GM23338 (cell line): ENCODE data around the gene MYH13. TPM values are rescaled to one million over a fixed set of nuclear protein-coding genes. Genes with fewer than 3 reads are reported as not detected.
A peak's percentile ranks its signal among the peaks of the same experiment; 100 is the strongest.

Experiments used
- ATAC-seq: fragments of 200-7000 bp; cut with Tn5 transposase; 3 replicates; pipeline ENCODE4 v1.9.1; 2020
- DNase-seq: peaks from one replicate; pipeline ENCODE4 v3.0.0-alpha.2; 2015; ENCODE audit warnings: low spot score
- H2AFZ ChIP-seq: fragments of 200-600 bp; sonication (generic); 2 replicates; pipeline ENCODE4 v1.8.0; 2016; ENCODE audit warnings: antibody characterized with exemption, mild to moderate bottlenecking, moderate library complexity
- H3F3A ChIP-seq: fragments of 200-600 bp; sonication (generic); replicated peaks from 2 replicates; pipeline ENCODE4 v1.8.0; 2017; ENCODE audit warnings: antibody characterized with exemption, mixed run types, low read depth
- H3K27ac ChIP-seq: fragments of 200-600 bp; sonication (generic); 2 replicates; pipeline ENCODE4 v1.6.1; 2016; ENCODE audit warnings: low read depth
- H3K27me3 ChIP-seq: fragments of 200-600 bp; sonication (generic); 2 replicates; pipeline ENCODE4 v1.8.0; 2016; ENCODE audit warnings: mild to moderate bottlenecking, mixed run types, moderate library complexity; ENCODE audit not compliant: insufficient read depth
- H3K36me3 ChIP-seq: fragments of 200-600 bp; sonication (generic); 2 replicates; pipeline ENCODE4 v1.8.0; 2016; ENCODE audit warnings: mild to moderate bottlenecking; ENCODE audit not compliant: insufficient read depth
- H3K4me1 ChIP-seq: fragments of 200-600 bp; sonication (generic); 2 replicates; pipeline ENCODE4 v1.8.0; 2016; ENCODE audit warnings: mild to moderate bottlenecking, moderate library complexity; ENCODE audit not compliant: insufficient read depth
- H3K4me2 ChIP-seq: fragments of 200-600 bp; sonication (generic); 2 replicates; pipeline ENCODE4 v1.7.1; 2017; ENCODE audit warnings: mixed run types
- H3K4me3 ChIP-seq: fragments of 200-600 bp; sonication (generic); 2 replicates; pipeline ENCODE4 v1.6.1; 2016; ENCODE audit warnings: mixed run types
- H3K79me2 ChIP-seq: fragments of 200-600 bp; sonication (generic); replicated peaks from 2 replicates; pipeline ENCODE4 v1.8.0; 2017; ENCODE audit warnings: mild to moderate bottlenecking; ENCODE audit not compliant: insufficient read depth
- H3K9me2 ChIP-seq: fragments of 200-600 bp; sonication (generic); 2 replicates; pipeline ENCODE4 v1.8.0; 2017; ENCODE audit not compliant: insufficient read depth
- H4K20me1 ChIP-seq: fragments of 200-600 bp; sonication (generic); replicated peaks from 2 replicates; pipeline ENCODE4 v1.8.0; 2017; ENCODE audit warnings: mild to moderate bottlenecking; ENCODE audit not compliant: insufficient read depth
- H3K27ac Mint-ChIP-seq: 2 replicates; pipeline ENCODE4 v1.8.0; 2020; ENCODE audit warnings: inconsistent platforms, mild to moderate bottlenecking, moderate library complexity, mixed read lengths
- H3K27me3 Mint-ChIP-seq: 3 replicates; pipeline ENCODE4 v1.8.0; 2022; ENCODE audit warnings: low read depth, mild to moderate bottlenecking, moderate library complexity, mixed read lengths, inconsistent platforms; ENCODE audit not compliant: insufficient read depth, poor library complexity
- H3K36me3 Mint-ChIP-seq: 3 replicates; pipeline ENCODE4 v1.8.0; 2021; ENCODE audit warnings: low read depth, mild to moderate bottlenecking, inconsistent platforms, moderate library complexity, mixed read lengths
- H3K4me1 Mint-ChIP-seq: 3 replicates; pipeline ENCODE4 v1.8.0; 2020; ENCODE audit warnings: mild to moderate bottlenecking, inconsistent platforms, mixed read lengths
- H3K4me3 Mint-ChIP-seq: 3 replicates; pipeline ENCODE4 v1.8.0; 2021; ENCODE audit warnings: moderate library complexity, mild to moderate bottlenecking, inconsistent platforms, mixed read lengths
- H3K9me3 Mint-ChIP-seq: 3 replicates; pipeline ENCODE4 v1.8.0; 2020; ENCODE audit warnings: moderate library complexity, mild to moderate bottlenecking, inconsistent platforms, mixed read lengths
- CREB1 ChIP-seq: fragments of 250-450 bp; sonication (Bioruptor Pico); IDR thresholded peaks from 2 replicates; pipeline ENCODE4 v1.5.0; 2020; ENCODE audit warnings: low read depth, mild to moderate bottlenecking, moderate library complexity
- CTCF ChIP-seq, 2 experiments: fragments of 200-600 bp in 1 of 2; sonication (generic) in 1 of 2; conservative IDR thresholded peaks; 2 replicates each; pipeline versions ENCODE4 v1.5.1 to v1.6.1; 2016 to 2017; ENCODE audit warnings: antibody characterized with exemption in 2 of 2, low read depth in 2 of 2, mild to moderate bottlenecking in 2 of 2, moderate library complexity in 1 of 2
- ETS1 ChIP-seq: IDR thresholded peaks from 2 replicates; pipeline ENCODE4 v1.6.1; 2016; ENCODE audit warnings: antibody characterized with exemption
- EZH2 ChIP-seq: fragments of 200-600 bp; sonication (generic); IDR thresholded peaks from one replicate; pipeline ENCODE4 v1.8.0; 2017; ENCODE audit warnings: antibody characterized with exemption, mild to moderate bottlenecking, low read depth; ENCODE audit not compliant: unreplicated experiment
- EZH2phosphoT487 ChIP-seq: fragments of 200-600 bp; sonication (generic); IDR thresholded peaks from one replicate; pipeline ENCODE4 v1.8.1; 2018; ENCODE audit warnings: antibody characterized with exemption; ENCODE audit not compliant: unreplicated experiment
- JUNB ChIP-seq: IDR thresholded peaks from one replicate; pipeline ENCODE4 v1.6.1; 2016; ENCODE audit warnings: antibody characterized with exemption; ENCODE audit not compliant: unreplicated experiment
- REST ChIP-seq: IDR thresholded peaks from one replicate; pipeline ENCODE4 v1.6.1; 2018; ENCODE audit warnings: antibody characterized with exemption; ENCODE audit not compliant: unreplicated experiment
- STAT1 ChIP-seq: IDR thresholded peaks from one replicate; pipeline ENCODE4 v1.6.1; 2016; ENCODE audit warnings: antibody characterized with exemption; ENCODE audit not compliant: unreplicated experiment
- ZNF331 ChIP-seq: fragments of 250-450 bp; sonication (Bioruptor Pico); IDR thresholded peaks from 2 replicates; pipeline ENCODE4 v1.5.0; 2020; ENCODE audit warnings: low read depth, mild to moderate bottlenecking, moderate library complexity
- ZNF462 ChIP-seq: fragments of 250-450 bp; sonication (Bioruptor Pico); IDR thresholded peaks from 2 replicates; pipeline ENCODE4 v1.5.0; 2020; ENCODE audit warnings: mild to moderate bottlenecking, moderate library complexity
- polyA plus RNA-seq: library from polyadenylated mRNA; unstranded; fragments of >200 nt; fragmentation: Nextera tagmentation; extraction: Ambion mirVana; gene quantifications from 2 replicates; pipeline ENCODE4 v1.2.1, GENCODE V29; 2016
- total RNA-seq: library from RNA; depleted of rRNA; stranded (reverse); fragments of >200 nt; shearing (Covaris generic); gene quantifications from 2 replicates; pipeline ENCODE4 v1.2.3, GENCODE V29; 2014

MYH13 gene
- total and polyA plus RNA-seq, 2 experiments from 2014 or later: not detected

GRCh38 chr17:10392880-10393279 lies 20.1 kb upstream of the MYH13 start (continued):
- TF ChIP-seq REST: no peak
- no peak for TF ChIP-seq EZH2phosphoT487
- no peak for TF ChIP-seq CTCF (conservative IDR thresholded peaks at IDR 0.05; ENCODE audit: low read depth in 2 of 2)
- TF ChIP-seq ZNF331 (CRISPR knock-in tag): no peak
- no peak for TF ChIP-seq CREB1
- no peak for TF ChIP-seq ETS1
- no peak for TF ChIP-seq STAT1

- H3K9me2 ChIP-seq: no peaks in the 10 kb centered on the region
- no peak overlapping the region for H3K4me3 Mint-ChIP-seq
- H3K36me3 Mint-ChIP-seq: no peaks in the 10 kb centered on the region
- no peak overlapping the region for H3K4me3 ChIP-seq
- no peak for TF ChIP-seq JUNB
- no peak for TF ChIP-seq CREB1
- TF ChIP-seq ZNF462 (CRISPR knock-in tag): no peak
- TF ChIP-seq EZH2: no peak
- no peaks in the 10 kb centered on the region for H3K4me1 ChIP-seq
- H3K27me3 Mint-ChIP-seq: peaks cover 2% of the 10 kb centered on the region
- peaks cover 6% of the 10 kb centered on the region; the same call in 2 of the 3 replicates for H3K4me1 Mint-ChIP-seq
- no peaks in the 10 kb centered on the region for H4K20me1 ChIP-seq
- H3F3A ChIP-seq: no peaks in the 10 kb centered on the region
- no peaks in the 10 kb centered on the region for H3K27me3 ChIP-seq
- no peak for ATAC-seq
- H2AFZ ChIP-seq: peak overlapping the region; percentile 30; the same call in 1 of the 2 replicates
- H3K9me3 Mint-ChIP-seq: no peaks in the 10 kb centered on the region
- no peaks in the 10 kb centered on the region for H3K79me2 ChIP-seq
- no peak for DNase-seq
- H3K36me3 ChIP-seq: no peaks in the 10 kb centered on the region
- no peak overlapping the region for H3K27ac ChIP-seq
- no peak overlapping the region for H3K4me2 ChIP-seq
- no peak overlapping the region for H3K27ac Mint-ChIP-seq
Measured at GRCh38 chr17:10385871-10386270, 13.1 kb upstream of the MYH13 start.
